Activated T-helper 1 cell treated with Interleukin-2 at 50 U/mL for 16 hours (primary cell): Measurements from ENCODE around the gene TMEM45A.
"Not testable (repeated sequence)": the region's sequence is repeated elsewhere in the genome, so short reads cannot be mapped to it uniquely, and the experiment has no call there.

Experiments used
- DNase-seq: peaks from one replicate; pipeline ENCODE4 v3.0.0-alpha.2; 2020; ENCODE audit warnings: low read depth

TMEM45A gene

DNA sequence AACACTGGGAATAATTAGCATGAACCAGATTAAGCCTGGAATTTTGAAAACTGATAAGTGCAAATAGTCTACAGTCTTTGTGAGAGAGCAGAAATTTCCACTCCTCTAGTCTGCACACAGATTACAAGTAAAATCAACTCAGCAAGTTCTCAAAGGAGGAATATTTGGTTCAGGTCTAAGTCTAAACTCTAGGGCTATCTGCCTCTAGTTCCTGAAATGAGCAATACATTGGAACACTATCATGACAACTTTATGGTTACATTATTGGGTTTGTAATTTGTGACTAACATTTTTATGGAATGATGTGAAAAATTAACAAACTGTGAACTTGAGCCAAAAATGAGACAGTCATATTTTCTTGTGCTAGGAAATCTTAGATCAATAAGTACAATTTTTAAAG is 86.2 kb downstream of the TMEM45A start:
- no peak for DNase-seq

GRCh38 chr3:100580147-100580546 is 87.7 kb downstream of the TMEM45A start:
- DNase-seq: no peak

DNA sequence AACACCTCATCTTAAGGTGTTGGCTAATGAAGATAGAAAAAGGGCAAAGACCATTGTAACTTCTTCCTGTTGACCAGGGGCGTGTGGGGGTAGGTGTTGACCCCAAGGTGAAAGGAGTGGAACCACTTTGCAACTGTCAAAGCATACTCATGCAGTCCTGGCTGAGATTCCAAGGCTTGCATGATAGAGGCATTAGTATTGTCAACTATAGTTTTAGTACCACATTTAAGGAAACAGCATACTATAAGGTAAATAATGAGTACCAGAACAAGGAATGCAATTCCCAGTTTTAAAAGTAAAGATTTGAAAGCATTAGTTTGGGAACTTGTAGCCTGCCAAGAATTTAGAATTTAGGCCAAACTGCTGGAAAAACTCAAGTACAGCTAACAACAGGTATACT is 89.2 kb downstream of the TMEM45A start:
- no peak for DNase-seq

- not testable (repeated sequence) for DNase-seq
Observed at GRCh38 chr3:100582157-100582556, 89.7 kb downstream of the TMEM45A start.

GRCh38 chr3:100584101-100584660 is 91.8 kb downstream of the TMEM45A start:
- DNase-seq: no peak

- DNase-seq: no peak
Observed at GRCh38 chr3:100586832-100587231, 94.4 kb downstream of the TMEM45A start.

DNA sequence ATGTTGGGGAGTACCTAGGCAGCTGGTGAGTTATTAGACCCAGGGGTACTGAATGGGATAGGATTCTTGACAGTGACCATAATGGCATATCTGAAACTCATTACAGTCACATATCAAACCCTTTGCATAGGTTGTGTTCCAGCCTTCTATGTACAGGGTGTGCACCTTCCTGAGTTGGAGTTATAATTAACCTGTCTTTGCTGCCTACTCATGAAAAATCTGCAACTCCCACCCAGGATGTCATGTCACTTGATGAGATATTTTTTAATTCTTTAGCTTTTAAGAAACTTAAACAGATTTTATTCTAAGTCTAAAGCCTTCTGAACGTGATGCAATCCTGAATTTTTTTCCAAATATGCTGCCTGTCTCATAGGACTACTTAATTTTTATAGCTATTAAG is 95.8 kb downstream of the TMEM45A start:
- no peak for DNase-seq

GRCh38 chr3:100590114-100590839 is 97.9 kb downstream of the TMEM45A start:
- DNase-seq: peak; percentile 16

- DNase-seq: no peak
Observed at GRCh38 chr3:100590840-100591147, 98.4 kb downstream of the TMEM45A start.

- no peak for DNase-seq
Observed at GRCh38 chr3:100591411-100591810, 99.0 kb downstream of the TMEM45A start.

DNA sequence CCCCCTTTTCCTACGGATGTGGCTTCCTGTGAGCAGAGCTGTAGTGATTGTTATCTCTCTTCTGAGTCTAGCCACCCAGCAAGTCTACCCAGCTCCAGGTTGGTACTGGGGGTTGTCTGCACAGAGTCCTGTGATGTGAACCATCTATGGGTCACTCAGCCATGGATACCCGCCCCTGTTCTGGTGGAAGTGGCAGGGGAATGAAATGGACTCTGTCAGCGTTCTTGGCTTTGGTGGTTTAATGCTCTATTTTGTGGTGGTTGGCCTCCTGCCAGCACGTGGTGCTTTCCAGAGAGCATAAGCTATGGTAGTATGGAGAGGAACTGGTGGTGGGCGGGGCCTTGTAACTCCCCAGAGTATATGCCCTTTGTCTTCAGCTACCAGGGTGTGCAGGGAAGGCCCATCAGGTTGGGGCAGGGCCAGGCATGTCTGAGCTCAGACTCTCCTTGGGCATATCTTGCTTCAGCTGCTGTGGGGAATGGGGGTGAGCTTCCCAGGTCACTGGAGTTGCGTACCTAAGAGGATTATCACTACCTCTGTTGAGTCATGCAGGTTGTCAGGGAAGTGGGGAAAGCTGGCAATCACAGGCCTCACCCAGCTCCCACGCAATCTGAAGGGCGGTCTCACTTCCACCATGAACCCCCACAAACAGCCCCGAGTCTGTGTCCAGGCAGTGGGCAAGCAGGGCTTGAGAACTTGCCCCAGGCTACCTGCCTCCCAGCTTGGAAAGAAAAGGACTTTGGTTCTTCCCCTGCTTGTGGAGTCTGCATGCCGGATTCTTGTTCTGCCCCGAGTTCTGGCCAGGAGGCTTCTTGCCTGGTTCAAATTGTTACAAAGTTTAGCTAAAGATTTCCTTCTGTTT is 108.0 kb downstream of the TMEM45A start:
- no peak for DNase-seq

DNA sequence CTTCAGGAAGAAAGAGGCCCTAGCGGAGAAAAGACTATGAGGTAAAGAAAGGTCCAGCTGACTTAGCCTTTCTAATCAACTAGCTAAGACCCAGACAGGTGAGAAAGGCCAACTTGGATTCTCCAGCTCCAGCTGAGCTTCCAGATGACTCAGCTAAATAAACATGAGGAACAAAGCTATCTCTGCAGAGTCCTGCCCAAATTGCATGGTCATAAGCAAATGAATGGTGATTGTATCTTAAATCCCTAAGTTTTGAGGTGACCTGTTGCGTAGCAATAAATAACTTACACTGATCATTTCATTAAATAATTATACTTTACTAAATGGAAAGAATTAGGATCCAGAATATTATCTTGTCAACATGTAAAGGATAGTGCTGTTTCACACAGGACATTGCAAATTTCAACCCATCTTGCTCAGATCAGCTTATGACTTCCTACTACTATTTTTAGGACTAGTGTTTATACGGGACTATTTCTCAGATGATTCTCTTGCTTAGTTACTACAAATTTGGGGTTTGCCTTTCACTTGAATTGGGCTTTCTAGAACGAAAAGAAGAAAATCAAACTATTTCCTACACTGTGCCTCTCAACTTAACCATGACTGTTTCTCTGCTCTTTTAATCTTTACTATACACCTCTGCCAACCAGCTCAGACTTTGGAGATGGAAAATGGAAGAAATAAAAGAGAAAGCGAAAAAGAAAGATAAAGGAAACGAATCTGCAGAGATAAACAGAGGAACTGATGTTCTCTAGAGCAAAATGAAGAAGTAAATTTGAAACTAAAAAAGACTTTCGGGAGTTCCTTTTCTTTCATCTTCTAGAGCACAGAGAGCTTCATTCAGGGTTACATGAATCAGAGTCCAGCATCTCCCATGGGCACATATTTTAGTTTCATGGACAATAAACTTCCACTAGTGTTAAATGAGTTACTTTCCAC is 110.4 kb downstream of the TMEM45A start:
- no peak for DNase-seq

GRCh38 chr3:100603469-100603868 is 111.0 kb downstream of the TMEM45A start:
- DNase-seq: no peak

GRCh38 chr3:100605358-100605757 is 112.9 kb downstream of the TMEM45A start:
- DNase-seq: no peak

GRCh38 chr3:100606894-100607512 is 114.6 kb downstream of the TMEM45A start:
- DNase-seq: no peak

GRCh38 chr3:100609305-100609704 is 116.9 kb downstream of the TMEM45A start, which contains the start of gene ADGRG7:
Gene ADGRG7, plus strand, starts transcription at chr3:100609601. Its CDS starts 256 bp downstream, at chr3:100609857.
- DNase-seq: no peak

DNA sequence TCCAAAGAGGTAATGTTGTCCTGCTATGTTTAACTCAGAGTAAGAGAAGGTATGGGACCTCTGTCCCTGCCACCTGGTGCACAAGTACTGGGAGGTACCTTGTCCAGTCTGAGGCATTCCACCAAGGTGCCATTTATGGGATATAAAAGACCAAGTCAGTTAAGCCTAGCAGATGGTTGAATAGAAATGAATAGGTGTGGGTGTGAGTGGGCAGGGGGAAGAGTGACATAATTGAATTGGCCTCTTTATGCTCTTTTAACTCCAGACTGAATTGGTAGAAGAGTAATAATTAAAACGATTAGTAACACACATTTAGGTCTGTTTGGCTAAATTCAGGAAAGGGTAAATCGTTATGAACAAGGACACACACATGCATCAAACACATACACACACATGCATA is 117.5 kb downstream of the TMEM45A start:
- DNase-seq: no peak

- no peak for DNase-seq
Observed at GRCh38 chr3:100611221-100611620, 118.8 kb downstream of the TMEM45A start.

DNA sequence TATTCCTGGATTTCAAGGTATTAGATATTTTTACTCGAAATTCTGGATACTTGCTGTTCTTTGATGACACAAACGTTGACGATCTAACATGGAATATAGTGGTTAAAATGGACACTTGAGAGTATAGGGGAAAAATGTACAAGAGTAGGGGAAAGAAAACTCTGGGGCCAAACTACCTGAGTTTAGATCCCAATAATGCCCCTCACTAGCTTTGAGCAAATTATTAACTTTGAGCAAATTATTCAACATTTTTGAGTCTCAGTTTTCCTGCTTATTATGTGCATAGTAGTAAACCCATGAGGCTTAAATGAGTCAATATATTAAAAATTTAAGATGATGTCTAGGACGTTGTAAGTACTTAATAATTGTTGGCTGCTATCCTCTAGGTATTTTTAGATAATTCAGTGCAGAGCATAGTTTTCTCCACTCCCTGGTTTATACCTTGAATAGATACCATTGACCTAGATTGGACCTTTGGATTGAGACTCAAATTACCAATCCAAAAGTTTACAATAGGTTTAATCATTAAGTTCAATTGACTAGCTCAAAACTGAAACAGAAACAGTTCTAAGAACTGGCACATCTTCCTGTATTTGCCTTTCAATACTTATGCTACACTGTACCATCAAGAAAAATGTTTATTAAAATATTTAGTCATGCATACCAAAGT is 121.4 kb downstream of the TMEM45A start:
- DNase-seq: no peak

GRCh38 chr3:100614941-100615340 is 122.5 kb downstream of the TMEM45A start:
- DNase-seq: no peak

DNA sequence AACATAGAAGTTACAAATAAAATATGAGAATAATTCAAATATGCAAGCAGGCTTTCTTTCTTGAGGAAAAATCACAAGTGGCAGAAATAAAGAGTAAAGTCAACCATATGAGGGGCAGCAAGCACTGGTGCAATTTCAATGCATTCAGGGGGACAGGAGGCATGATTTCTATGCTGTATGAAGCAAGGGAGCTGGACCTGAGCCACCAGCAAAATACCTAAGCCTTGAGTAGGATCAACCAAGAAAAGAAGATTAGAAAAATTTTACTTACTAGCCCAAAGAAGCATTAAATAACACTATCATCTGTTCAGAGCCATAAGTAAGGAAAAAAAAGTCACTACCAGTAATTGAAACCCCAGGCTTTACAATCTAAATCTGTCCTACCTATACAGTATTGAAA is 123.3 kb downstream of the TMEM45A start:
- no peak for DNase-seq
